Osteocyte (in vitro differentiated cells): ENCODE data around the gene CMTM1. TPM values are rescaled to one million over a fixed set of nuclear protein-coding genes. Genes with fewer than 3 reads are reported as not detected.

Experiments
- DNase-seq: peaks from one replicate; pipeline ENCODE4 v3.0.0; 2021; ENCODE audit warnings: mixed read lengths; ENCODE audit not compliant: unreplicated experiment; ENCODE audit errors: extremely low spot score
- H3K27ac Mint-ChIP-seq: one replicate; pipeline ENCODE4 v1.8.0; 2021; ENCODE audit warnings: mild to moderate bottlenecking, mixed read lengths; ENCODE audit not compliant: unreplicated experiment
- H3K27me3 Mint-ChIP-seq: one replicate; pipeline ENCODE4 v1.8.0; 2021; ENCODE audit warnings: mixed read lengths; ENCODE audit not compliant: unreplicated experiment
- H3K36me3 Mint-ChIP-seq: one replicate; pipeline ENCODE4 v1.8.0; 2021; ENCODE audit warnings: mixed read lengths; ENCODE audit not compliant: unreplicated experiment
- H3K4me1 Mint-ChIP-seq: one replicate; pipeline ENCODE4 v1.8.0; 2021; ENCODE audit warnings: mixed read lengths; ENCODE audit not compliant: unreplicated experiment
- H3K4me3 Mint-ChIP-seq: one replicate; pipeline ENCODE4 v1.8.0; 2021; ENCODE audit warnings: mild to moderate bottlenecking, moderate library complexity, mixed read lengths; ENCODE audit not compliant: unreplicated experiment
- H3K9me3 Mint-ChIP-seq: one replicate; pipeline ENCODE4 v1.8.0; 2021; ENCODE audit warnings: mixed read lengths; ENCODE audit not compliant: unreplicated experiment
- CTCF ChIP-seq: fragments of 200-600 bp; sonication (generic); IDR thresholded peaks from 2 replicates; pipeline ENCODE4 v1.5.0; 2021; ENCODE audit warnings: antibody characterized with exemption, mild to moderate bottlenecking, moderate library complexity
- total RNA-seq: library from RNA; stranded (reverse); gene quantifications from 2 replicates; pipeline ENCODE4 v1.2.1, GENCODE V29; 2021

CMTM1 gene
- total RNA-seq, 1 donor from 2014 or later: 7.8 TPM

- peaks cover 23% of the 10 kb centered on the region for H3K4me1 Mint-ChIP-seq
- H3K27ac Mint-ChIP-seq: peak overlapping the region; percentile 77
- no peak for DNase-seq
- no peaks in the 10 kb centered on the region for H3K9me3 Mint-ChIP-seq
- H3K4me3 Mint-ChIP-seq: no peak overlapping the region
- no peaks in the 10 kb centered on the region for H3K27me3 Mint-ChIP-seq
- TF ChIP-seq CTCF: no peak
- H3K36me3 Mint-ChIP-seq: no peaks in the 10 kb centered on the region
Observed at GRCh38 chr16:66581246-66581952, 15.2 kb downstream of the CMTM1 start.

DNA sequence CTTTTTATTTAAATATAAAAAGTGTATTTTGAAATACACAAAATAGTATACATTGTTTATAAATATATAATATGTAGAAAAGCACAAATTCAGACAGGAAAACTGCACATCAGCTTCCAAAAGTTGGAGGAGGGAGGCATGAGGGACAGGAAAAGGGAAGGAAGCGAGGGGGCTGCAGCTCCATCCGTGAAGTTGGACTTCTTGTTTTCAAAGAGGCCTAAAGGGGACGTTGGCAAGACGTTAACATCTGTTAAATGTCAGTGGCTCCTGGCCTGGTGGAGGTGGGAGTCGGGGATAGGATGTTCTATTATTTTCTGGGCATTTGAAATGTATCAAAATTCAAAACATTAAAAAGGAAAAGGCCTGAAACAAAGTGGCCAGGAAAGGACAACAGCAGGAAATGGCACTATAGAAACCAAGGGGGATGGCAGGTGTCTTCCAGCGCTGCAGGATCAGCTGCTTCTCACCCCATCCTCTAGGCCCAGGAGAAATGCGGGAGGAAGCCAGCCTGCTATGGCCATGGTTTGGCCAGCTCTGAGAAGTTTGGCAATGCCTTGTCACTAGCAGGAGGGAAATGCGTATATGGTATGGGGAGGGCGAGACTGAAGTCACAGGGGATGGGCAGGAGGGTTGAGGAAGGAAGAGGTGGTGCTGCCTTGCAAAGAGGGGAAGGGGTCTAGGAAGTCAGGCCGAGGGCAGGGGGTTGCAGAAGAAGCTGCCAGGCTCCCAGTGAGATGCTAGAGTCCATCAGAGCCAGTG, 19.4 kb downstream of the CMTM1 start:
- Mint-ChIP-seq H3K27ac (no peak overlapping the region), H3K4me3 (no peak overlapping the region), H3K9me3 (no peaks in the 10 kb centered on the region), H3K27me3 (peaks cover 3% of the 10 kb centered on the region), H3K4me1 (peaks cover 12% of the 10 kb centered on the region), H3K36me3 (no peaks in the 10 kb centered on the region)
- TF ChIP-seq CTCF: no peak
- DNase-seq: no peak

GRCh38 chr16:66587881-66588600, 21.8 kb downstream of the CMTM1 start:
- Mint-ChIP-seq H3K9me3 (no peaks in the 10 kb centered on the region), H3K4me1 (no peaks in the 10 kb centered on the region), H3K4me3 (no peak overlapping the region), H3K27ac (no peak overlapping the region), H3K27me3 (peaks cover 6% of the 10 kb centered on the region), H3K36me3 (no peaks in the 10 kb centered on the region)
- DNase-seq: no peak
- no peak for TF ChIP-seq CTCF

DNA sequence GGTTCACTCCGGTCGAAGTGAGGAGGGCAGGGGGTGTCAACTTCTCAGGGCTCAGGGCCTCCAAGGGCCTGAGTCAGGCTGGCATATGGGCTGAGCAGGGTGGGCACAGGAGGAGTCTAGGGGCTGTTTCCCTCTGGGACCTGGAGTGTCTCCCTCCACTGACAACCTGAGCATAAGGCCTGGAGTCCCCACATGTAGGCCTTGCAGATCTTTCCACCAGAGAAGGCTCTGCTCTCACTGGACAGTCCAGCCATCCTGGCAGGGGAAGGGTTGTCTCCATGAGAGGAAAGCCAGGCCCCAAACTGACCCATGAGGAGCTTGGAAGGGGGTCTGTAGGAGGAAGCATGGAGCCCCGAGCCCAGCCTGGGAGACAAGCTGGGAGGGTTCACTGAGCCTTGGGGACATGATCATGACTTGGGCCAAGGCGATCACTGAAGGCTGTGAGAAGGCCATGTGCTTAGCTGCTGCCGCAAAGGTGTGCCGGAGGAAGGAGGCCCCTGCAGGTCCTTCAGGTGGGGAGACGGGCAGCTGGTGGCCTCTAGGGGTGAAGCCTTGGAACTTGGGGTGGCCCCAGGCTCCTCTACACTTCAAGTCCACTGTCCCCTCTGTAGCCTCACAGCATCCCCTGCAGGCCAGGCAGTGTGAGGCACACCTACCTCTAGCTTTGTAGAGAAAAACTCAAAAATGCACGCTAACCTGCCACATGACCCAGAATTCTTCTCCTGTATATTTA, 22.9 kb downstream of the CMTM1 start:
- TF ChIP-seq CTCF: peak; percentile 47
- Mint-ChIP-seq H3K27ac (no peak overlapping the region), H3K4me1 (no peaks in the 10 kb centered on the region), H3K36me3 (no peaks in the 10 kb centered on the region), H3K4me3 (no peak overlapping the region), H3K27me3 (peaks cover 6% of the 10 kb centered on the region), H3K9me3 (no peaks in the 10 kb centered on the region)
- DNase-seq: no peak
